GM12875 (cell line): ENCODE data around the gene PKN2.

Experiments used
- H3K4me3 ChIP-seq: one replicate; pipeline ENCODE4 v1.5.1; 2011; ENCODE audit warnings: low read depth, low read length, control low read depth
- TF ChIP-seq, protein P1 (sequence below): IDR thresholded peaks from 2 replicates; pipeline ENCODE4 v1.5.1; 2011; ENCODE audit warnings: low read depth, mild to moderate bottlenecking, control low read depth, inconsistent platforms, low read length, moderate library complexity, borderline replicate concordance; ENCODE audit not compliant: insufficient read depth

The PKN2 gene

DNA sequence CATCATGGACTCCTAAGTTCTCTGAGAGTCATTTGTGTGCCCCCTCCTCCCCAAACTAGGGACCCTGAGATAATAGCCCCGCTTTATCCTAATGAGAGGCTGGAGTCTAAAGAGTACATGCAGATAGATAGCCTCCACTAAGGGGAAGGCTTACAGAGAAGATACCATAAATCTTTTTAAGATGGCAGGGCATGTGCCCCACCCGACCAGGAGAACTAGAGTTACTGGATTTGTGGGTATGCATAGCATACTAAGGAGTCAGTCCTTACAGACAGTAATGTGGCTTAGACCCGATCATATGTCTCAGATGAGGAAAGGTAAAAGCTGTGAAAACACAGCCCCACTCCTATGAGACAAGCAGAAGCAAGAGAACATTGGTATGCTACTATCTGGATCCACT is 25.7 kb upstream of the PKN2 start:
- H3K4me3 ChIP-seq, result no peak overlapping the region
- TF ChIP-seq, protein P1, sequence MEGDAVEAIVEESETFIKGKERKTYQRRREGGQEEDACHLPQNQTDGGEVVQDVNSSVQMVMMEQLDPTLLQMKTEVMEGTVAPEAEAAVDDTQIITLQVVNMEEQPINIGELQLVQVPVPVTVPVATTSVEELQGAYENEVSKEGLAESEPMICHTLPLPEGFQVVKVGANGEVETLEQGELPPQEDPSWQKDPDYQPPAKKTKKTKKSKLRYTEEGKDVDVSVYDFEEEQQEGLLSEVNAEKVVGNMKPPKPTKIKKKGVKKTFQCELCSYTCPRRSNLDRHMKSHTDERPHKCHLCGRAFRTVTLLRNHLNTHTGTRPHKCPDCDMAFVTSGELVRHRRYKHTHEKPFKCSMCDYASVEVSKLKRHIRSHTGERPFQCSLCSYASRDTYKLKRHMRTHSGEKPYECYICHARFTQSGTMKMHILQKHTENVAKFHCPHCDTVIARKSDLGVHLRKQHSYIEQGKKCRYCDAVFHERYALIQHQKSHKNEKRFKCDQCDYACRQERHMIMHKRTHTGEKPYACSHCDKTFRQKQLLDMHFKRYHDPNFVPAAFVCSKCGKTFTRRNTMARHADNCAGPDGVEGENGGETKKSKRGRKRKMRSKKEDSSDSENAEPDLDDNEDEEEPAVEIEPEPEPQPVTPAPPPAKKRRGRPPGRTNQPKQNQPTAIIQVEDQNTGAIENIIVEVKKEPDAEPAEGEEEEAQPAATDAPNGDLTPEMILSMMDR, result no peak

DNA sequence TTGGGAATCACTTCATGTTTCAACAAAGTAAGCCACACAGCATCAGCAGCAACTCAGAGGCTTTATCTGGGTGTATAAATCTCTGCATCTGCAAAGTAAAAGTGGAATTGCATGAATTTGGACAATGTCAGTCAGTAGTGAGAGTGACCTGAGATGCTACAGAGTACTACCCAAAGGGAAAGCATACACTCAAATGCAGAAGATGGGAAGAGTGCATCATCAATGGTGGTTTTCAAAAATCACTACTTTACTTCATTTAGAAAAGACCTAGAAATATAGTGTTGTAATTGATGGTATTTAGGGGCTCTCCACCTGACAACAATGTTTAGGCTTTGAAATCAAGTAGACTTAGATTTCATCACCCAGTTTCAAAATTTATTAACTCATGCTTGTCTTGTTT is 24.5 kb upstream of the PKN2 start:
- H3K4me3 ChIP-seq, result no peak overlapping the region
- TF ChIP-seq, protein P1, result no peak

DNA sequence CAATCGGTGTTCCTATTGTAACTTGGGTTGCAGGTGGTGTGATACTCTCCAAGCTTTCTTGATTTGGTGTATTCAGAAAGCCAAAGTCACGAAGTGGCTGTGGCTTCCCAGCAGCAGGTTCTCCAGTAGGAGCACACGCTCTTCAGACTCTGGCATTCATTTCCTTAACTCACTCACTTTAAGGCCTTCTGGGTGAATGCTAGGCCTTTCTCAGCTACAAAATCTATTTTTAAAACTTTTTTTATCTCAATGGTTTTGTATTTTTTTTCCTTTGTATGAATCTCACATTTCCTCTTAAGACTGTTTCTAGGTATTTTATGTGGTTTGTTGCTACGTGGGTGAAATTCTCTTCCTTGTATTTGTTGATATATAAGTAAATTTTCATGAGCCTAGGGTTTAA is 22.9 kb upstream of the PKN2 start:
- H3K4me3 ChIP-seq, result no peak overlapping the region

DNA sequence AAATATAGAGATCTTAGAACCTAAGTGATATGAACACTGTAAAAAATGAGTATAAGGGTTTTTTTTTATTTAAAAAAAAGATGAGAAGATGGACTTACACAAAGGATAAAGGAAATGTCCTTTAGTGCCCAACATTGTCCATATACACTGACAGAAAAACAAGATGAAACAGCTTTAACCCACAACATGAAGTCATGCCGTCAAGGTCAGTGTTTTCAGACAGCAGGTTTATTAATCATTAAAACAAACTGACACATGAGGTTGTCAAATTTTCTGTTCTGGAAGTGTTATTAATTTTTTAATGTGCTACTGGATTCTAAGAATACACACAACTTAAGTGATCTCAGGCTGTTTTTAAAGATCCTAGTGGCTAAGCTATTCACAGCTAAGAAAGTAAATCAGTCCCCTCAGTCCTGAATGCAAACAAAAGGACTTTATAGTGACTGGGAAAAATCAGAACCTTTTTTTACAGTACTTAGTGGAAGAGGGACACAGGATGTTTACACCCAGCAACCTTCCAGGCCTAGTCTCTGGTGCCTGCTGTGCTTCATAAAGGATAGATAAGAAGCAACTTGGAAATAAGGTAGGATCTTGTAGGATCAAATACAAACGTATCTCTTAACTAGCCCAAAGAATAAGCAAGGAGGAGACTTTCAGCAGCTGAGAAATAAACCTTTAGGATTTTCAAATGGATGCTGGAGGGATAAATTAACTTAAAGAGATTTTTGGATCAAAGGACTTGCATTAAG is 21.9 kb upstream of the PKN2 start:
- TF ChIP-seq, protein P1, result no peak
- no peak overlapping the region for H3K4me3 ChIP-seq

More for the DNA sequence above, 22.9 kb upstream of the PKN2 start:
- TF ChIP-seq, protein P1, result no peak

DNA sequence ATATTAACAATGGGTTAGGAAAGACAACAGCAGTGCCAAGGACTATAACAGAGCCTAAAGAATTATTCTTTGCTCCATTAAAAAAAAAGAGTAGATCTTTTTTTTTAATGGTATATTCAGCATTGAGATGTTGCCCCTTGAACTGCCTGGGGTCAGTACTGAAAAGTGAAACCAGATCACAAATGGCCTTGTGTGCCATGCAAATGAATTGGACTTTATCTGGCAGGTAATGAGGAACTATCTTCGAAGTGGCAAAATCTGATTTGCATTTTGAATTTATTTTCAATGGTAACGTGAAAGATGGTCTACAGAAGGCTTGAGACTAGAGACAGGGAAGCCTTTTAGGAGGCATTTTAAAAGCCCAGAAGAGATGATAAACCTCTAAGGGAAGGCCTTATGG is 21.4 kb upstream of the PKN2 start:
- H3K4me3 ChIP-seq, result no peak overlapping the region
- TF ChIP-seq, protein P1, result no peak

DNA sequence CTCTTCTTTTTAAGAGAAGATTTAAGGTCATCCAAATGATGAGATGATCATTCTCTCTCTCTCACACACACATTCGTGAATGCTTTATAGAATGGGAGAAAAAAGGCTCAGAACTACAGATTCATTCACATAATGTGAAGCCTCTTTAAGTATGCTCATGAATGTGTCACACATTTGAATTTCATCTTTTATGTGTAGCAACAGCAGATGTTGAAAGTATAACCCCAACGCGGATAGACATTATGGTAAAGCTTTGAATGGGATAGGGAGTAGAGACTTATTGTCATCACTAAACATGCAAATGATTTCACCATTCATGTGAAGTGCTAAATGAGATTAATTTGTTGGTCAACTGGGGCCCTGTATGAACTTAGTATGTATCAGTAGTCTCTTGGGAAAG is 15.7 kb upstream of the PKN2 start:
- H3K4me3 ChIP-seq, result no peak overlapping the region
- TF ChIP-seq, protein P1, result no peak

DNA sequence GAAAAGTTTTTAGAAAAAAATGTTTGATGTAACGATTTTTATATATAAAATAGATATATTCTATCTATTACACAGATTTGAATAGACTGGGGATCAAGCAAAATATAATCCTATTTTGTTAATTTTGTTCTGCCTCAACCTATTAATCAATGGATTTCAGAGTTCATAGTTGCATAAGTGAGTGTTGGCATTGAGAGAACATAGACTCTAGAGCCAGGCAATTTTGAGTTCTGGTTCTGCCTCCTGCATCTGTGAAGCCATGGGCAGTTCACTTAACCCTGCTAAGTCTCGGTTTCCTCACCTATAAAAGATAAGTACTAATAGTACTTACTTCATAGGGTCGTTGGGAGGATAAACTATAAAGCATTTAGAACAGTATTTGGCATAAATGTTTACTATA is 13.6 kb upstream of the PKN2 start:
- TF ChIP-seq, protein P1, result no peak
- no peak overlapping the region for H3K4me3 ChIP-seq
